SK-N-SH treated with all-trans-retinoic acid at 6 μM for 48 hours (cell line): ENCODE data around the gene TAX1BP3.

Experiments
- RARB ChIP-seq: fragments of 250-450 bp; sonication (Bioruptor Pico); IDR thresholded peaks from 2 replicates; pipeline ENCODE4 v1.8.0; 2021; ENCODE audit warnings: mild to moderate bottlenecking, moderate library complexity
- TCF4 ChIP-seq: fragments of 250-450 bp; sonication (Bioruptor Pico); IDR thresholded peaks from 2 replicates; pipeline ENCODE4 v1.8.0; 2021; ENCODE audit warnings: mild to moderate bottlenecking, moderate library complexity, borderline replicate concordance
- ZFP3 ChIP-seq: fragments of 250-450 bp; sonication (Bioruptor Pico); IDR thresholded peaks from 2 replicates; pipeline ENCODE4 v1.5.0; 2020; ENCODE audit warnings: mild to moderate bottlenecking, moderate library complexity
- TF ChIP-seq, protein P1 (sequence below): fragments of 250-450 bp; sonication (Bioruptor Pico); IDR thresholded peaks from 2 replicates; pipeline ENCODE4 v1.5.1; 2020; ENCODE audit warnings: low read depth, mild to moderate bottlenecking, moderate library complexity
- TF ChIP-seq, protein P2 (sequence below): fragments of 250-450 bp; sonication (Bioruptor Pico); IDR thresholded peaks from 2 replicates; pipeline ENCODE4 v1.8.0; 2020; ENCODE audit warnings: mild to moderate bottlenecking, moderate library complexity, borderline replicate concordance

DNA sequence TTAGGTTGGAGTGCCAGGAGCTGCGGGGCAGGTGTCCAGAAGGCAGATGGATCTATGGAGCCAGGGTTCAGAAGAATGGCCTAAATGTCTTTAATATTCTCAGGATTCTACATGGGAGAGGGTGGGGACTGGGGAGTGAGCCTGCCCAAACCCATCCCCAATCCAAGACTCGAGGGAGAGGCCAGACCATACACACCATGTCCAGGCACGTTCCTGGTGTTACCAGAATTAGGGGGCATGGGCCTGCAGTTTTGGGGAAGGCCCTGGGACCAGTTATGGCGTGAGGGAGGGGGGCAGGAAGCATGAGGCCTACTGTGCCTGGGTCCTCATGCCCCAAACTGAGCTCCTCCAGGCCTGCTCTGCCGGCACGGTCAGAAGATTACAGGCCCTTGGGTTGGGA is 1.9 kb downstream of the TAX1BP3 start:
- TF ChIP-seq, protein P1, sequence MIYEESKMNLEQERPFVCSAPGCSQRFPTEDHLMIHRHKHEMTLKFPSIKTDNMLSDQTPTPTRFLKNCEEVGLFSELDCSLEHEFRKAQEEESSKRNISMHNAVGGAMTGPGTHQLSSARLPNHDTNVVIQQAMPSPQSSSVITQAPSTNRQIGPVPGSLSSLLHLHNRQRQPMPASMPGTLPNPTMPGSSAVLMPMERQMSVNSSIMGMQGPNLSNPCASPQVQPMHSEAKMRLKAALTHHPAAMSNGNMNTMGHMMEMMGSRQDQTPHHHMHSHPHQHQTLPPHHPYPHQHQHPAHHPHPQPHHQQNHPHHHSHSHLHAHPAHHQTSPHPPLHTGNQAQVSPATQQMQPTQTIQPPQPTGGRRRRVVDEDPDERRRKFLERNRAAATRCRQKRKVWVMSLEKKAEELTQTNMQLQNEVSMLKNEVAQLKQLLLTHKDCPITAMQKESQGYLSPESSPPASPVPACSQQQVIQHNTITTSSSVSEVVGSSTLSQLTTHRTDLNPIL (CRISPR knock-in tag) = no peak
- TF ChIP-seq, protein P2, sequence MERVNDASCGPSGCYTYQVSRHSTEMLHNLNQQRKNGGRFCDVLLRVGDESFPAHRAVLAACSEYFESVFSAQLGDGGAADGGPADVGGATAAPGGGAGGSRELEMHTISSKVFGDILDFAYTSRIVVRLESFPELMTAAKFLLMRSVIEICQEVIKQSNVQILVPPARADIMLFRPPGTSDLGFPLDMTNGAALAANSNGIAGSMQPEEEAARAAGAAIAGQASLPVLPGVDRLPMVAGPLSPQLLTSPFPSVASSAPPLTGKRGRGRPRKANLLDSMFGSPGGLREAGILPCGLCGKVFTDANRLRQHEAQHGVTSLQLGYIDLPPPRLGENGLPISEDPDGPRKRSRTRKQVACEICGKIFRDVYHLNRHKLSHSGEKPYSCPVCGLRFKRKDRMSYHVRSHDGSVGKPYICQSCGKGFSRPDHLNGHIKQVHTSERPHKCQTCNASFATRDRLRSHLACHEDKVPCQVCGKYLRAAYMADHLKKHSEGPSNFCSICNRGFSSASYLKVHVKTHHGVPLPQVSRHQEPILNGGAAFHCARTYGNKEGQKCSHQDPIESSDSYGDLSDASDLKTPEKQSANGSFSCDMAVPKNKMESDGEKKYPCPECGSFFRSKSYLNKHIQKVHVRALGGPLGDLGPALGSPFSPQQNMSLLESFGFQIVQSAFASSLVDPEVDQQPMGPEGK (CRISPR knock-in tag) = no peak
- TF ChIP-seq RARB (CRISPR knock-in tag) = no peak
- TF ChIP-seq TCF4 = no peak
- TF ChIP-seq ZFP3 (CRISPR knock-in tag) = no peak
